Neutrophil (primary cell): ENCODE data around the gene RPTOR.

Experiments
- H3K27ac ChIP-seq: fragments of 200-600 bp; sonication (generic); 2 replicates; pipeline ENCODE4 v1.5.1; 2016; ENCODE audit warnings: mild to moderate bottlenecking, moderate library complexity
- H3K27me3 ChIP-seq: fragments of 200-600 bp; sonication (generic); 2 replicates; pipeline ENCODE4 v1.6.0; 2016; ENCODE audit warnings: mild to moderate bottlenecking
- H3K36me3 ChIP-seq: fragments of 200-600 bp; sonication (generic); 2 replicates; pipeline ENCODE4 v1.5.1; 2017
- H3K4me1 ChIP-seq, 2 experiments: fragments of 200-600 bp in 1 of 2; sonication (generic) in 1 of 2; 1 replicate in 1 of 2; 2 replicates in 1 of 2; pipeline versions ENCODE4 v1.5.1 to v1.6.1; 2013 to 2016; ENCODE audit warnings: low read depth in 1 of 2, low read length in 1 of 2, mild to moderate bottlenecking in 1 of 2, moderate library complexity in 1 of 2; ENCODE audit not compliant: control insufficient read depth in 1 of 2, insufficient read depth in 1 of 2
- H3K4me3 ChIP-seq, 2 experiments: fragments of 200-600 bp in 1 of 2; sonication (generic) in 1 of 2; 1 replicate in 1 of 2; 2 replicates in 1 of 2; pipeline ENCODE4 v1.5.1; 2013 to 2016; ENCODE audit warnings: low read depth in 1 of 2, low read length in 1 of 2, mild to moderate bottlenecking in 1 of 2, moderate library complexity in 1 of 2
- H3K9me3 ChIP-seq: fragments of 200-600 bp; sonication (generic); 2 replicates; pipeline ENCODE4 v1.5.1; 2016
- TF ChIP-seq, protein P1 (sequence below): fragments of 200-600 bp; sonication (generic); IDR thresholded peaks from 2 replicates; pipeline ENCODE4 v1.5.1; 2016; ENCODE audit warnings: antibody characterized with exemption

RPTOR gene

DNA sequence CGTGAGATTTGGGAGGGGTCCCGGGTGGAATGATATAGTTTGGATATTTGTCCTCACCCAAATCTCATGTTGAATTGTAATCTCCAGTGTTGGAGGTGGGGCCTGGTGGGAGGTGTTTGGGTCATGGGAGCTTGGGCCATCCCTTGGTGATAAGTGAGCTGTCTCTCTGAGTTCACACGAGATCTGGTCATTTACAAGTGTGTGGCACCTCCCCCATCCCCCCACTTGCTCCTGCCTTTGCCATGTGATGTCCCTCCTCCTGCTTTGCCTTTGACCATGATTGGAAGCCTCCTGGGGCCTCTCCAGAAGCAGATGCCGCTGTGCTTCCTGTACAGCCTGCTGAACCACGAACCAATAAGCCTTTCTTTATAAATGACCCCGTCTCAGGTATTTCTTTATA lies 469.0 kb downstream of the RPTOR start:
- Histone ChIP-seq H3K4me1 (peaks cover 14 to 22% of the 10 kb centered on the region in 2 experiments), H3K27ac (no peak overlapping the region), H3K36me3 (no peaks in the 10 kb centered on the region), H3K9me3 (peaks cover 6% of the 10 kb centered on the region), H3K27me3 (no peaks in the 10 kb centered on the region), H3K4me3 (no peak overlapping the region)
- TF ChIP-seq, protein P1, sequence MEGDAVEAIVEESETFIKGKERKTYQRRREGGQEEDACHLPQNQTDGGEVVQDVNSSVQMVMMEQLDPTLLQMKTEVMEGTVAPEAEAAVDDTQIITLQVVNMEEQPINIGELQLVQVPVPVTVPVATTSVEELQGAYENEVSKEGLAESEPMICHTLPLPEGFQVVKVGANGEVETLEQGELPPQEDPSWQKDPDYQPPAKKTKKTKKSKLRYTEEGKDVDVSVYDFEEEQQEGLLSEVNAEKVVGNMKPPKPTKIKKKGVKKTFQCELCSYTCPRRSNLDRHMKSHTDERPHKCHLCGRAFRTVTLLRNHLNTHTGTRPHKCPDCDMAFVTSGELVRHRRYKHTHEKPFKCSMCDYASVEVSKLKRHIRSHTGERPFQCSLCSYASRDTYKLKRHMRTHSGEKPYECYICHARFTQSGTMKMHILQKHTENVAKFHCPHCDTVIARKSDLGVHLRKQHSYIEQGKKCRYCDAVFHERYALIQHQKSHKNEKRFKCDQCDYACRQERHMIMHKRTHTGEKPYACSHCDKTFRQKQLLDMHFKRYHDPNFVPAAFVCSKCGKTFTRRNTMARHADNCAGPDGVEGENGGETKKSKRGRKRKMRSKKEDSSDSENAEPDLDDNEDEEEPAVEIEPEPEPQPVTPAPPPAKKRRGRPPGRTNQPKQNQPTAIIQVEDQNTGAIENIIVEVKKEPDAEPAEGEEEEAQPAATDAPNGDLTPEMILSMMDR = no peak

DNA sequence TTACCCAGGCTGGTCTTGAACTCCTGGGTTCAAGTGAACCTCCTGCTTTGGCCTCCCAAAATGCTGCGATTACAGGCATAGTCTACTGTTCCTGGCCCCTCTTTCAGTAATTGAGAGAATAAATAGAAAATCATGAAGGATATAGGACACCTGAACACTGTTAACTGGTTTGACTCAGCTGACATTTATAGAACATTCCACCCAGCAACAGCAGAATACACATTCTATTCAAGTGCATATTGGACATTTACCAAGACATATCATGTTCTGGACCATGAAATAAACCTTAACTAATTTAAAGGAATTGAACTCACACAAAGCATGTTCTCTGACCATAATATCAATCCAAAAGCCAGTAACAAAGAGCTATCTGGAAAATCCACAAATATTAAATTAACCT lies 470.5 kb downstream of the RPTOR start:
- Histone ChIP-seq H3K9me3 (peaks cover 6% of the 10 kb centered on the region), H3K27ac (no peak overlapping the region), H3K27me3 (no peaks in the 10 kb centered on the region), H3K4me3 (no peak overlapping the region), H3K4me1 (peaks cover 4 to 13% of the 10 kb centered on the region in 2 experiments), H3K36me3 (no peaks in the 10 kb centered on the region)
- TF ChIP-seq, protein P1 = no peak
